Thymus (tissue), 11 donors: ENCODE results near the gene GOLGA8K. TPM values are rescaled to one million over a fixed set of nuclear protein-coding genes. Genes with fewer than 3 reads are reported as not detected.
"Not testable (repeated sequence)": the region's sequence is repeated elsewhere in the genome, so short reads cannot be mapped to it uniquely, and the experiment has no call there.

ENCODE experiments used
- DNase-seq, 9 donors: peaks; one replicate each; pipeline ENCODE4 v3.0.0-alpha.2; 2013; ENCODE audit warnings: low spot score in 9 of 9, low read depth in 6 of 9, missing footprints in 1 of 9
- H3K27ac ChIP-seq, 2 donors: one replicate each; pipeline ENCODE4 v1.5.1; 2013; ENCODE audit warnings: control low read depth in 1 of 2, low read depth in 1 of 2, low read length in 1 of 2, mild to moderate bottlenecking in 1 of 2, moderate library complexity in 1 of 2
- H3K27me3 ChIP-seq, 2 donors: one replicate each; pipeline ENCODE4 v1.5.1; 2013; ENCODE audit warnings: low read length in 1 of 2; ENCODE audit not compliant: control insufficient read depth in 2 of 2, insufficient read depth in 1 of 2
- H3K36me3 ChIP-seq, 2 donors: one replicate each; pipeline ENCODE4 v1.5.1; 2013; ENCODE audit warnings: low read length in 1 of 2, mild to moderate bottlenecking in 1 of 2, moderate library complexity in 1 of 2; ENCODE audit not compliant: control insufficient read depth in 2 of 2, insufficient read depth in 2 of 2
- H3K4me1 ChIP-seq, 2 donors: one replicate each; pipeline ENCODE4 v1.5.1; 2013; ENCODE audit warnings: low read length in 2 of 2; ENCODE audit not compliant: control insufficient read depth in 2 of 2, insufficient read depth in 2 of 2
- H3K4me3 ChIP-seq, 2 donors: one replicate each; pipeline ENCODE4 v1.5.1; 2013; ENCODE audit warnings: low read length in 2 of 2, control low read depth in 1 of 2, mild to moderate bottlenecking in 1 of 2
- H3K9me3 ChIP-seq, 2 donors: one replicate each; pipeline ENCODE4 v1.5.1; 2013; ENCODE audit warnings: low read length in 1 of 2, mild to moderate bottlenecking in 1 of 2; ENCODE audit not compliant: control insufficient read depth in 2 of 2, insufficient read depth in 1 of 2
- WGBS: extraction: QIAGEN DNeasy Blood & Tissue Kit; methylation state at CpG from one replicate; pipeline ENCODE4 v1.1.7; 2013; 5-methylcytosine and 5-hydroxymethylcytosine counted together
- polyA plus RNA-seq: library from polyadenylated mRNA; stranded (reverse); fragments of 200-250 nt; gene quantifications from one replicate; pipeline ENCODE4 v1.2.3, GENCODE V29; 2013
- total RNA-seq: library from RNA; stranded (reverse); fragments of 120-200 nt; gene quantifications from one replicate; pipeline ENCODE4 v1.2.4, GENCODE V29; 2013
- donor health status: healthy.

Gene GOLGA8K
- total and polyA plus RNA-seq, 2 donors: 0.28 to 0.37 TPM

- not testable (repeated sequence) for DNase-seq, H3K4me3 ChIP-seq, H3K27ac ChIP-seq, H3K9me3 ChIP-seq, H3K4me1 ChIP-seq, H3K27me3 ChIP-seq, H3K36me3 ChIP-seq
- WGBS: 82% methylated on average over 1 of the region's 3 CpGs
These were observed 59.2 kb downstream of the GOLGA8K start for GRCh38 chr15:32343921-32344320.

Other genes with a start within 250 kb of the GOLGA8K start
- 0.33 TPM for gene GOLGA8O, start 52.3 kb upstream of the GOLGA8K start, total RNA-seq
- gene GOLGA8O, start 52.3 kb upstream of the GOLGA8K start, polyA plus RNA-seq: 0.21 TPM
- 2.2 TPM for gene GOLGA8N, start 190.2 kb upstream of the GOLGA8K start, total RNA-seq
- 13.8 TPM for gene GOLGA8N, start 190.2 kb upstream of the GOLGA8K start, polyA plus RNA-seq
- 25.2 TPM for gene ARHGAP11A, start 212.2 kb upstream of the GOLGA8K start, total RNA-seq
- 4.4 TPM for gene ARHGAP11A, start 212.2 kb upstream of the GOLGA8K start, polyA plus RNA-seq
- gene SCG5, start 238.4 kb upstream of the GOLGA8K start, total RNA-seq: 2.0 TPM
- 3.4 TPM for gene SCG5, start 238.4 kb upstream of the GOLGA8K start, polyA plus RNA-seq